Measurements from ENCODE around the gene PCDH9.

The PCDH9 gene

GRCh38 chr13:66759919-66760318, 470.2 kb downstream of the PCDH9 start:
- no peak for DNase-seq

DNA sequence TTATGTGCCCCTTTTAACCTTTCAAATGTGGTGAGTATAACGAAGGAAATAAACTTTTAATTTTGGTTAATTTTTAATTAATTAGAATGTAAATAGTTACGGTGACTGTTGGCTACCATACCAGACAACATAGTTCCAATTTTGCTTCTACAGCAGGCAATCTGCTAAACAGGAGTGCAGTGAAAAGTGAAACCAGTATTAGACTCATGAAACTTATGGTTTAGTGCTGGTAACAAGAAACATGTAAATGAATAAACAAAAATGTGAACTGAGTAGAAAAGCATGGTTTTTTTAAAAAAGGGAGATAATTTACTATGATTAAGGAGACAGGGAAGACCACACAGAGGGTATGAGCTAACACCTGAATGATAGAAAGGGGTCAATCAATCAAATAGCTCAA, 478.4 kb downstream of the PCDH9 start:
- no peak for DNase-seq

- no peak for DNase-seq
Observed at GRCh38 chr13:66748712-66749111, 481.4 kb downstream of the PCDH9 start.

- DNase-seq: no peak
Observed at GRCh38 chr13:66745307-66745706, 484.8 kb downstream of the PCDH9 start.

DNA sequence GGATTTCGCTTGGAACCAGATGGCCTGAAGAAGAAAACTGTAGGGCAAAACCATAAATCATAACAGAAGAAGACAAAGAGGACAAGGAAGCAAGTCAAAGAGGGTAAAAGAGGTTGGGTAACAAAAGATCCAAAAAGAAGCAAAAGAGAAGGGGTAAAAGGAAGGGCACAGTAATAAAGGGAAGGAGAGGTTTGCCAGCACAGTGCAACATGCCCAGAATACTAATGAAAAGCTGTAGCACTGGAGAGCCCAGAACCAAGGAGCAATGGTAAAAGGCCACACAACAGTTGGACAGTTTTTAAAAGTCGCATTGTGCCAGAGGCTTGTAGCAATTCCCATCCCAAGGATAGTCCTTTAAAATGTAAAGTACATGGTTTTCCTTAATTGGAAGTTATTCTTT, 506.6 kb downstream of the PCDH9 start:
- no peak for DNase-seq

DNA sequence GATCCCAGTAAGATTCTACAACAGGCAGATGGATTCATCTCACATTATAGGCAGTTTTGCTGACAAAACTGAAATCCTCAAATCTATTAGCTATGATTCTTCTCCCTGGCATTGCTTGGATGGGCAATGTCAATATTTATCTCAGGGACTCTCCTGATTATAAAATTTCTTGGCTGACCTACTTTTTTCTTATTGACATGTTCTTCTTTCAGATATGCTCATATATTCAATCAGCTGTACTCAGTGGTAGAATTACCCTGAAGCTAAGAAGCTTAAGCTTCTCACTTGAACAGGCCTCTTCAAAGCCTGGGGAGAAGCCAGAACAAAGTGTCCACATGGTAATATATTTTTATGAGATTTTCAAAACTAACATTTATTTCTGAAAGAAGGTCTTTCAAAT, 513.6 kb downstream of the PCDH9 start:
- DNase-seq: no peak

DNA sequence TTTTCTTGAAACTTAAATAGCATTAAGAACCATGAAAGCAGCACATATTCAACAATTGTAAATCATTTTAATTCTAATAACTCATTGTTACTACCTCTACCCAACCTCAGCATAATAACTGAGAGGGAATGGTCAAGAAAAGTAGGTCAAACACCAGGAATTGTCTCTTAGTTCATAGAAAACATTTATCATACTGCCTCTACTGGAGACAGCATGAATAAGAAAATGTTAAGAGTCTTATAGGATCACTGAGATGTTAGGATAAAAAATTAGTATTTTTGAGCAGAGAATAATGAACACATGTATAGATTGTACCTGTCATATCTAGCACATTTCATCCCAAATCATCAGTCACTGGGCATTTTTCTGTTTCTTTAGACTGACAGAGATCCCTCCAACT, 515.3 kb downstream of the PCDH9 start:
- DNase-seq: no peak

DNA sequence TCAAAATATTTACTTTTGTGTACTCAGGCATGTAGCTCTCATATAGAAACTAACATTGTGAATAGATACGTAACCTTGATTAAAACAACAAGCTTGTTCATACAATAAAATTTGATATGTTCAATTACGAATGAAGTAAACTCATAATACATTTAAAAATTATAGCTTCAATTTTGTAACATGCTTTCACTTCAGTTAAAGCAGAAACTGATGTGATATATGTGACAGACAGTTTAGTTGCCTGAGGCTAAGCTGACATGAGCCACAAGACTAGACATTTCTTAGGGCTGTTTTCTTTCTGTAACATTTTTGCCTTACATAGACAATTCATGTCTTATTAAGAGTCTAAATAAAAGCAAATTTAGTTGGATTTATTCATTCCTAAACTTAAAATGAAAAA, 526.0 kb downstream of the PCDH9 start:
- DNase-seq: no peak

GRCh38 chr13:66703597-66703996, 526.5 kb downstream of the PCDH9 start:
- DNase-seq: no peak

DNA sequence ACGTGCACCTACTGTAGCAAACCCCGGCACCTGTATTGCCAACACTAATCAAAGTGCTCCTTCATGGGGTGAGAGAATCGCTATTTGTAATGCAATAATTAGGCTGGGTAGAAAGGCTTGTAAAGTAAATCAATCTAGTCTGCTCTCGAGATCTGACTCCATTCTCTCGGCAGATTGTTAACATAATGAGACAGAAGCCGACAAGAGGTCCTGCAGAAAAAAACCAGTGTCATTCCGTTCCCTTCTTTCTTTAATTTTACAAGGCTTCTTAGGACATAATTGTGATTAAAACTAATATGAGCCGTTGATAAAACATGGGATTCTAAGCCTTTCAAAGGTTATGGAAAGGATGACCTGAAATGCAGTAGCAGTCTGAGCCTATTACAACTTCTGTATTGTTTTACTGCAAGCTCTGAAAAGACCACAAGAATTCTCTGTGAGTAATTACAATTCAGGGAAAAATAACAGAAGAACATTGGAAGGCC, 530.0 kb downstream of the PCDH9 start:
- DNase-seq: no peak

DNA sequence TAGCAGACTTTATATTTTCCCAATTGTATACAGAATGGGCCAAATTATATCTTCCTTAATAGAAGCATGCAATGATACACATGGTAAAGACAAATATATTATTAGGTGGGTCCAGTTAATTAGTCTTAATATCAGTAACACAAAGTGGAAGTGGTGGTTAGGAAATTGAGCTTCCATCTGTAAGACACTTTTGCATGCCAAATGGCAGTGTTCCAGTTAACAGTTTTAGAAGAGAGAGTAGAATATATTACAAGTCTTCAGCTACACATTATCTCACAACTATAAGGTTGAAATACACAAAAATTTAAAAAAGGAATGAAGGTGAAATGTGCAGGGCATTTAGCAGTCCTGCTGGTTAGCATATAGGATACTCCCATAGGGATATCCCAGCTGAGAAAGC, 536.5 kb downstream of the PCDH9 start:
- no peak for DNase-seq

GRCh38 chr13:66691149-66691548, 539.0 kb downstream of the PCDH9 start:
- DNase-seq: no peak

DNA sequence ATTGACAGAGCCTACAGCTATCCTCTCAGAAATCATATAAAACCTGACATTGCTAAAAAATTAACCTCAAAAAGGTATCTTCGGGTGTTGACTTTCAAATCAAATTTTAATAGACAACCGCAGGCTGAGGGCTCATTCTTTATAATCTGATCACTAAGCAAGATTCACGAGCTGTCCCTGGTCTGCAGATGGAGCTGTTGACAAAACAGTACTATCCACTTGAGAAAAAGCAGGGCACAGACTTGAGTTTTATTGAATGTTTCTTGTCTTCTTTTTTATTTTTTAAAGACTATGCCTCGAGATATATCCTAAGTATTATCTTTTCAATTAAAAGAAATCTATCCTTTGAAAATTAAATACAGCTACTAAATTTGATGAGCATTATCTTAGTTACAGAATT, 540.5 kb downstream of the PCDH9 start:
- no peak for DNase-seq

GRCh38 chr13:66689037-66689619, 541.0 kb downstream of the PCDH9 start:
- peak; percentile 24 for DNase-seq

GRCh38 chr13:66681403-66681802, 548.7 kb downstream of the PCDH9 start:
- no peak for DNase-seq

GRCh38 chr13:66680031-66680430, 550.1 kb downstream of the PCDH9 start:
- DNase-seq: no peak

GRCh38 chr13:66675620-66676019, 554.5 kb downstream of the PCDH9 start:
- DNase-seq: no peak

DNA sequence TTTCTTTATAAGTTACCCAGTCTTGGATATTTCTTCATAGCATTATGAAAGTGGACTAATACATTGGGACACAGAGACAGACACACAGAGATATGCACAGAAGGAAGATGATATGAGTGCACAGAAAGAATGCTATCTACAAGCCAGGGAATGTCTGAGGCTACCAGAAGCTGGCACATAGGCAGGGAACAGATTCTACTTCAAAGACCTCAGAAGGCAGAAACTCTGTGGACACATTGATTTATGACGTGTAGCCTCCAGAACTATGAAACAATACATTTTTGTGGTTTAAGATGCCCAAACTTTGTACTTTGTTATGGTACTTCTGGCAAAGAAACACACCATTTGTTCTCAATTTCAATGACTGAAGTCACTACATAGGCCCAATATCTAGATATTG, 556.7 kb downstream of the PCDH9 start:
- no peak for DNase-seq

- peak; percentile 35 for DNase-seq
Observed at GRCh38 chr13:66665991-66666390, 564.1 kb downstream of the PCDH9 start.

GRCh38 chr13:66663711-66664110, 566.4 kb downstream of the PCDH9 start:
- DNase-seq: no peak

- DNase-seq: no peak
Observed at GRCh38 chr13:66663206-66663605, 566.9 kb downstream of the PCDH9 start.

DNA sequence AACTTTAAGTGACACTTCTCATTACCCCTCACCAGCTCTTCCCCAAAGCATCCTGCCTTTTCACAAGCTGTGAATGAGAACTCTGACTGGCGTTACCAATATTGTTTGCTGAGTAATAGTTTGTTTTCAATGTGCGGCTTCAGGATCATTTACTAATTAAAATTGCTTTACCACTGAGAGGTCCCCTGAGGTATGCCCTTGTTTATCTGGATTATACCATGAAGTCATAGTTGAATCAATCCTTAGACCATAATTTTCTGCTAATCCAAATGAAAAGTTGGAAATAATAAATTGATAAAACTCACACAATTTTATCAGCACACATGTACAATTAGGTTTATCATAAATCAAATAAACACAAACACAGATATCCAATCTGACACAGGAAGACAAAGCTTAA, 568.8 kb downstream of the PCDH9 start:
- no peak for DNase-seq

DNA sequence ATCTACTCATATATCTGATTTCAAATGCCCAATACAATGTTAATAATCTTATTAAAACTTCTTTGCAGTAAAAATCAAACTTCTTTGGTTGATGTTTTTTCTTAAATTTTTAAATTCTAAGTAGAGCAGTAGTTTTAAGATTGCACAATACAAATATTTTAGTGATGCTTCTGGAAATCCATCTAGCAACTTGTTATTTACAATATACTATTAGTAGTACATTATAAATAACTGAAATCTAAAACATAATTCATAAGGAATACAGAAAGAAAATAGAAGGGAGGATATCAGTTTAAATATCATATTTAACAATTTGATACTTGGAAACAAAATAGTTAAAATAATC, 569.7 kb downstream of the PCDH9 start:
- DNase-seq: no peak

- no peak for DNase-seq
Observed at GRCh38 chr13:66659701-66660467, 570.3 kb downstream of the PCDH9 start.

Data from right kidney (tissue), 1 donor.